ENCODE measurements around the gene MICALL1.
"Not testable (repeated sequence)": the region's sequence is repeated elsewhere in the genome, so short reads cannot be mapped to it uniquely, and the experiment has no call there.

The MICALL1 gene

DNA sequence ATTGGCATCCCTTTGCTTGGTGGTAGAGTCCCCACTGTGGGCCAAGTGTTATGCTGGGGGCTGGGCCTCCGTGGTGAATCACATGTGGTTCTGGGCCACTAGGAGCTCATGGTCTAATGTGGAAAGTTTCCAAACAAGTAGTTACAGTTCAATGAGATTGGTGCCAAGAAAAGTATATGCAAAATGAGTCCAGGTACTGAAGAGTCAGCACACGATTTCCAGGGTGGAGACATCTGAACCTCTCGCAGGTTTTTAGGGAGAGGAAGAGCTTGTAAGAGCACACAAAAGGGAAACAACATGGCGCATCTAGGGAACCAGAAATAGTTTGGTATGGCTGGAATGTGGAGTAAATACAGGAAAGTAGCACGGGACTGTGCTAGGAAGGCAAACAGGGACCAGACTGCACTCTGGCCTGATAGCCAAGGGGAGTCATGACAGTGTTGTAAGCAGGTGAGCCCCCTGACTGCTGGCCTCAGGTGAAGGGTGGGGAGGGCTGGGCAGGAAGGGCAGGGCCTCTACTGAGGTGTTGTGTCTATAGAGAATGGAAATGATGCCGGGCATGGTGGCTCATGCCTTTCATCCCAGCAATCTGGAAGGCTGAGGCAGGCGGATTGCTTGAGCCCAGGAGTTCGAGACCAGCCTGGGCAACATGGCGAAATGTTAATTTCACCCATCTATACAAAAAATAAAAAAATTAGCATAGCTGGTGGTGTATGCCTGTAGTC lies 60.0 kb downstream of the MICALL1 start:
- no peak for DNase-seq

DNA sequence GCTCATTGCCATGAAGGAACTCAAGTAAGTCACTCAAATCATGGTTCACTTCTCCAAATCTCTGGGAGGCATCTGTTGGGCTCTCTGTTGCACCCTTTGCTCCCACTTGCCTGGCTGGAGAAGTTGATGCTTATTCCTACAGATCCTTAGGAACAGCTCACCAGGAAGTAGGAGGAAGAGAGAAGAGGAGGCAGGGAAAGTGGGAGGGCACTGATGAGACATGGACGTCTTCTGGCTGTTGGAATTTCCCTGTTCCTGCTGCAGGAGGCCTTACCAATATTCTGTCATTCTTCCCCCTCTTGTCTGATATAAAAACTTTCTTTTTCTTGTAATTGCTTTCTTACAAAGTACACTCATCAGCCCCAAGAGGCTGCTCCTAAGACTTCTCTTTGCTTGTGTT lies 61.0 kb downstream of the MICALL1 start:
- DNase-seq = no peak

DNA sequence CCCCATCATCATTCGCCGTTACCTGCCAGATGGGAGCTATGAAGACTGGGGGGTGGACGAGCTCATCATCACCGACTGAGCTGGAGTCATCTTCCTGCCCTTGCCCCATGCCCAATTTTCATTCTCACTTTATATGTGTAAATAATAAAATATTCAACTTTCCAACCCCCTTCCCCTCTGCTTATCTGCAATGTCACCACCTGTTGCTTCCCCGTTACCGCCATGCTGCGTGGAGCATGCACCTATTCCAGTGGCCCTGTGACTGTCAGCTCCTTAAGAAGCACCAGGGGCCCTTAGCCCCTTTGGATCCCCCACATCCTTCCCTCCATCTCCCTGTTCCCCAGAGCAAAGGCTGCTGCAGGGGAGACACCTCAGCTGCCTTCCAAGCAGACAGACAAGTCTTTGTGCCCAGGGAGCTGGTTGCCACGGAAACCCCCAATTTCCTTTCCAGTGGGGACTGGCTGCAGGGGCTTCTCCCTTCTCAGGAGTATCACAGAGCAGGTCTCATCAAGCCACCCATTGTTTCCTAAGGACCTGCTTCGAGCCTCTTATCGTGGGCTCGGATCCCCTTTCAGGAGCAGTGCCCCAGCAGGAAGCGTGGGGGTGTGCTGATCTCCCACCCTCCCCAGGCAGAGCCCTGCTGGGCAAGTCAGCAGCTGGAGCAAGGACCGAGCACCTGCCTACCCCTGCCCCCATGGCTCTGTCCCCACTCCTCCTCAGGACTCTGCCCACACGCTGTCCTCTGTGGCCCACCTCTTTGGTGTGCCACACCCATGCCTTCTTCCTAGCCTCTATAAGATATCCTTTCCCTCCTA lies 61.7 kb downstream of the MICALL1 start:
- no peak for DNase-seq

DNA sequence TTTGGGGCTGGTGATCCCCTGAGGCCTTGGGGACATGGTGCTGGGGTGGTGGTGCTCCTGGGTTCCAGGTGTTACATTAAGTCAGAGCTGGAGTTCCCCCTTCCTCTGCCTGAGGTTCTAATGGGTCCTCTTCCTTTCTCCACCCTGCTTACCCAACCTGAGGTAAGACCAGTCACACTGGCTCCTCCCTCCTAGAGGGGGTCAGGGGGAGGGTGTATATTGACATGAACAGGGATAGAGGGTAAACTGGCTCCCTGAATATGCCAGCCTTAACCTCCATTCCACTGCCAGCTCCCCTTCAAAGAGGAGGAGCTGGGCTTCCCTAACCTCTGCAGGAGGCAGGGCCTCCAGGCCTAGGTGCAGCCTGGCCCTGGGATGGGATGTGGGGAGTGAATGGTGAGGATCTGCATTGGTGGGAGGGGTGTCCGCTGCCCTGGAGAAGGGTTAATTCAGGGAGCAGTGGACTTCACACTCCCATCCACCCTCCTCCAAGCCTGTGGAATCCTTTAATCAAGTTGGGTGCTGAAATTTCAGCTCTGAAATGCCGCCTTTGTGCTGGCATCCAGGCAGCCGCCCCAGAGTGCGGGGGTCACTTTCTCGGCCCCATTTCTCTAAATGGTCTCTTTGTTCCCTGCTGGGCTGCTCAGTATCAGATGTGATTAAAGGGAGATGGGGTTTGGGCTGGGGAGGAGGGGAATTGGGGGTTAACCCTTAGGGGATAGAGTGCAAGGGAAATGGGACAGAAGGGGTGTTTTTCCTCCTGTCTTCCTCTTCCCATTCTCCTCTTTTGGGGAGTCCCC lies 62.6 kb downstream of the MICALL1 start:
- no peak for DNase-seq

DNA sequence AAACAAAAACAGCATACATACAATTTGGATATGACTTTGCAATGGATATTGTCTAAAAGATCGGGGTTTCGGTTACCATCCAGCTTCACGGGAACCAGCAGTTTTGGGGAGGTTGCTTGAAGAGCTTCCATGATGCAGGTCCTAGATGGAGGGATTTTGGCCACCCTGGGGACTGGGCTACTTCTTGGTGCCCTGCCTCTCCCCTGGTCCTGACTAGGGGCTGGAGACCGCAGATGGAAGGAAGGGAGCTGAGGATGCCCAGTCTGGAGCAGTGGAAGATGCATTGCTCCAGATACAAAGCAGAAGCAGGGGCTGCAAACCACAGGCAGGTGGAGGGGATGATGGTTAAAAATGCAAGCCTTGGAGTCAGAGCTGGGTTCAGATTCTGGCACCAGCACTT lies 64.8 kb downstream of the MICALL1 start:
- no peak for DNase-seq

DNA sequence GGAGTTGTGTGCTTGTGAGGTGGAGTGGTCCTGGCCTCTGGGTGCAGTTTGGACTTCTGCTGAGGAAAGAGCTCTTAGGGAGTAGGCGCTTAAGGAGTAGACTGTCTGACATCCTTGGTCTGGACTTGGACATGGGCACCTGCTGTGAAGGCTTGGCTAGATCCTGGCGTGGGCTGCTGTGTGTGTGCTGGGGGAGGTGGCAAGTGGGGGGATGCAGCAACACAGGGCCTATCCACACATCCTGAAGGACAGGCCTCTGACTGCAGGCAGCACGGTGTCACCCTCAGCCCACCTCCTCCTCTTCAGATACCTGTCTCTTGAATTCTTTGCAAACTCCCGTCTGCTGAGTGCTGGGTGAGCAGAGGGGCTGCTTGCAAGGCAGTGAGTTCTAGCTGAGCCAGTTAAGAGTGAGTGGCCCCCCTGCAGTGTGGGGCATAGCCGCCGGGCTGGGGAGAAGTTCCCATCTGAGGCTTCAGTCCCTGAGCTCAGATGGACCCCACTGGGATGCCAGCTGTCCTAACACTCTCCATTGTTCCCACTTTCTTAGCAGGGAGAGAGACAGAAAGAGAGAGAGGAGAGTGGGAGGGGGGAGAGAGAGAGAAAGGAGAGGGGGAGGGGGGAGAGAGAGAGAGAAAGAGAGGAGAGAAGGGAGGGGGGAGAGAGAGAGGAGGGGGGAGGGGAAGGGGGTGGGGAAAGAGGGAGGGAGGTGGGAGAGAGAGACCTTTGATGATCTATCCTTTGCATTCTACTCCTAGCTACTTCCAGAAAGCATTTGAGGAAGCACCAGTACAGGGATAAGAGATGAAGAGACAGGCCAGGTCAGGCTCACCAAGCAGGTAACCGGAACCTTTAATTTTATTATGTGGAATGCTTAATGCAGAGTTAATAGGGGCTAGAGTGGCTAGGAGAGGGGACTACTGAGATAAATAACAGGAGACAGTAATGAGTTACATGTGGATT lies 65.7 kb downstream of the MICALL1 start:
- no peak for DNase-seq

DNA sequence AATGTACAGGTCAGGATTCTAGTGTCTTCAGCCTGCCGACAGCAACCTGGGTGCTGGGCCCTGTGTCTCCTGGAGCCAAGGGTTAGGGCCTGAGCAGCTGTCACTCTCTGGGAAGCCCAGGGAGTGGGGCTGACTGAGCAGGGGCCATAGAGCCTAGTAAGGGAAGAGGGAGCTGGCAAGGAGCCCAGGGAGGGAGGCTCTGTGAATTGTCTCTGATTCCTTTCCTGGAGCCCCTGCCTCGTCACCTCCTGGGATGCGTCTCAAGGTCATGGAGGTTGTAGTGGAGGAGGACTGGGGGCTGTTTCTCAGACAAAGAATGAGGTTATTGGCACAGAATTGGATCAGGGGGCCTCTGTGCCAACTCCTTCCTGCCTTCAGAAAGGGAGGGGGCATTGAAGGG lies 66.4 kb downstream of the MICALL1 start:
- DNase-seq = peak; percentile 51

DNA sequence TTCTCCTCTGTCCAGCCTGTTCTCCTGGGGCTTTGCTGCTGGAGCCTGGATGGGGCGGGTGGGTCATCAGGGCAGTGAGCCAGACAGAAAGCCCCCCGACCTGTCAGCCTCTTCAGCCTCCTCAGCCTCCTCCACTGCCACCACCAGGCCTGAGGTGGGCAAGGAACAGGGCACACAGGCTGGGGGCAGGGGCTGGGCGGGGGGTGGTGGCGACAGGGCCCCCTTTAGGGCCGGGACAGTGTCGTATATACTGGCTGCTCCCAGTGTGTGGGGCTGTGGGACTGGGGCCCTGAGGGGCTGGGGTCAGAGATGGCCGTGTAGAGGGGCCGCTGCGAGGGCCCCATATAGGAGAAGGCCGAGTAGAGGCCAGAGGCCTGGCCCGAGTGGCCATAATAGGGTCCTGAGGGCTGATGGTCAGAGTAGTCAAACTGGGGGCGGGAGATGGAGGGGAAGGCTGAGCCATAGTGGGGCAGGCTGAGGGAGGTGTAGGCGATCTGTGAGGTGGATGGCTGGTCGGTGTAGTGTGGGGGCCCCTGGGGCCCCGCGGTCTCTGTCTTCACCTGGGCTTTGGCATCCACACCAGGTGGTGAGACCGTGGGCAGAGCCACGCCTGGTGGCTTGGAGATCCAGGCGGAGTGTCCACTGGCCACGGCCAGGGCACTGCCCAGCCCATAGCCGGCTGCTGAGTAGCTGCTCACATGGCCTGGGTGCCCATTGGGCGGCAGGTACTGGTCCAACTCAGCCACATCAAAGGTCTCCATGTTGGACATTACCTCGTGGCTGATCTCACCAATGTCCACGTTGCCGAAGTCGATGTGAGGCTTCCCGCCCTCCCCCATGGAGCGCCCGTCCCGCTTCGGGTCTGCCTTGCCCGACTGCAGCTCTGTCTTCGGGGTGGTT lies 67.4 kb downstream of the MICALL1 start:
- DNase-seq = no peak

DNA sequence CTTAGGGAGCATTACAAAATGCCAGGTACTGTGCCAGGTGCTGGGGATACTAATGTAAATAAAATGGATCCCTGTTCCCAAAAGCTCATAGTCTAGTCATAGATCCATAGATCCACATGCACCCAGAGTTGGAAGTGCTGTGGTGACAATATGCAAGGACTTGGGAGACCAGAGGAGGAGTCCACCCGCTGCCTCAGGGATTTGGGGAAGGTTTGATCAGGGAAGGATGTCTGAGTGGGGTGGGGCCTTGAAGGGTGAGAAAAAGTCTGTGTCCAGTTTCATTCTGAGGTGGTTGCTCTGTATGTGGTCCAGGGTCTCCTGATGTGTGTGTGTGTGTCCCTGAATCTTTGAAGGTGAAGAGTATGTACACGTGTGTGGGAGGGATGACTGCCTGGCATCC lies 69.1 kb downstream of the MICALL1 start:
- DNase-seq = no peak

DNA sequence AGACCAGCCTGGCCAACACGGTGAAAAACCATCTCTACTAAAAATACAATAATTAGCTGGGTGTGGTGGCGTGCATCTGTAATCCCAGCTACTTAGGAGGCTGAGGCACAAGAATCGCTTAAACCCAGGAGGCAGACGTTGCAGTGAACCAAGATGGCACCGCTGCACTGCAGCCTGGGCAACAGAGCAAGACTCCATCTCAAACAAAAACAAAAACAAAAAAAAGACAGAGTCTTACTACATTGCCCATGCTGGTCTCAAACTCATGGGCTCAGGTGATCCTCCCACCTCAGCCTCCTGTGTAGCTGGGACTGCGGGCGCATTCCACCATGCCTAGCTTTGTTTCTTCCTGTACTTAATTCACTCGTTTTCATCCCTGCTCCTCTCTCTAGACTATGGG lies 69.9 kb downstream of the MICALL1 start:
- not testable (repeated sequence) for DNase-seq

DNA sequence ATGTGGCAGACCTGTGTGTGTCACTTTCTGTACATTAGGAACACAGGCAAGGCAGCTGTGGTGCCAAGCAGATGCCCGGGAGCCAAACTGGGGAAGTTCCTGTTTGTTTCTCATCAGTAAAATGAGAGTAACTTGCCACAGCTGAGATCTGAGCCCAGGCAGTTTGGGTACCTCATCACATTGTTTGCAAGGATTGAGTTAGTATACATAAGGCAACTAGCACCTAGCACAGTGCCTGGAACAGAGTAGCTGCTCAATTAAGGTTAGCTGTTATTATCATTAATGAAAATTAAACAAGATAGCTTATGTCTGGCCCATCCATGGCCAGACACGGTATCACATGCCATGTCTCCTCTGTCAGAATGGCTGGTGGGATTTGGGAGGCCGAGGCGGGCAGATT lies 70.5 kb downstream of the MICALL1 start:
- DNase-seq = no peak

DNA sequence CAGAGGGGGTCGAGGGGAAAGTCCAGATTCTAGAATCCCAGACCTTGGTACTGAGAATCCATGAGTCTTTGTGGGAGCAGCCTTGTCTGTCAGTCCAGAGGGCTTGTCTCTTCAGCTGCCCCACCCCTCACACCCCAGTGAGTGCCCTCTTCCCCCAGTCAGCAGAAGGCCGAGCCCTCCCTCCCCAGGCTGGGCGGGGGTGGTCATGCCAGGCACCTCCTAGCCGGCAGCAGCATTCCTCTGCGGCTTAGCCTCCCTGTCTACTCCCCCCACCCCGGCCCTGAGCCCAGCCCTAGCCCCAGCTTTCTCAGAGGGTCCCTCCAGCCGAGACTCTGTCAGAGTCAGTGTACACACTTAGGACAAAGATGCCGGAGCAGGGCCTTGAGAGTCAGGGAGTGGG lies 73.7 kb downstream of the MICALL1 start:
- no peak for DNase-seq

DNA sequence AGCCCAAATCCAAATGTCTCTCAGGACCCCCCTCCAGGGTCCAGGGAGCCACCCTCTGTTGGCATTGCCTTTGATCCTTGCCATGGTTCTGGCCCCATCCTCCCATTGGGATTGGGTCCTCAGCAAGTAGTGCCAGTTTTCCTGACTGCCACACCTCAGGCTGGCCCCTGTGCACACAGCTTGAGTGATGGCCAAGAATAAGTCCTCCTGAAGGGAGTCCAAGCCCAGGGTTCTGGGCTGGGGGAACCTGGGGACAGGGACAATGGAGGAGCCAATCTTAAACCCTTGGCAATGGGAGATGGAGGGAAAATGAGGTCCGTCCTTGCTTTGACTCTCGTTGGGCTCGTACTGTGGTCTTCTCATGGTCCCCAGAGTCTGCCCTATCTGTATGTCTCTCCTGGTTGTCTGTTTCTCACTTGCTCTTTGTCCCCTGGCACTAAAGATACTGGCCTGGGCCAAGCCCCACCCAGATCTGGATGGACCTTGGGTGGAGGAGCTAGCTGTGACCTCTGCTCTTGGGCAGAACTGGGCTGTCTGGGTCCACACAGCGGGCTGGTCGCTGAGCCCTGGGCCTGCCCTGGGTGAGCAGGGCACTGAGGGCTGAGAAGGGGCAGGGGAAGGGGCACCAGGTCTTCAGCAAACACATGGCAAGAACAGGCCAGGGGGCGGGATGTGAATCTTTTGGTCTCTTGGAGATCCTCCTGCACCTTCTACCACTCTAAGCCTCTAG lies 75.3 kb downstream of the MICALL1 start:
- DNase-seq = no peak

DNA sequence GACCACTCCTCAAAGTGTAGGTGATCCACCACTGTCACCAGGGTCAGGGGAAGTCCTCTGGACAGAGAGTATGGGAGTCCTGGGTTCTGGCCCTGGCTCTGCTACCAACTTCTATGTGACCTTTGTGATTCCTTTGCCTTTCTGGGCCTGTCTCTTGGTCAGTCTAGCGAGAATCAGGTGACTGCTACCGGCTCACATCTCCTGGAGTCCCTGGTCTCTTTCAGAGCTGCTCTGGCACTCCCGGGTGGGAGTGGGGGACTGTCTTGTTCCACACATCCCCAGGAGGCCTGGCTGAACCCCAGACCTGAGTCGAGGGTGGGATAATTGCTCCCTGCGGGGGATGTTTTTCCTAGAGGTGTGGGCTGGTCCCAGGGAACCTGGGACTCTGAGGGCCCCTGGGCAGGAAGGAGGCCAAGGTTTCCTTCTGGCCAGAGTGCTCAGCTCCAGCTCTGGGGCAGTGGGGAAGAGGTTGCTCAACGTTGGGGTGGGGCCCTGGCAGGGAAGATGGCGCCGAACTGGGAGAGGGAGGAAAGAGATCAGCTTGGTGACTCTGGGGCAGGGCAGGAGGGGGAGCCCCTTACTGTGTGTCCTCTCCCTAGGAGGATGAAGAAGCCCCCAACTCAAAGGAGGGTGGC lies 76.2 kb downstream of the MICALL1 start:
- no peak for DNase-seq

DNA sequence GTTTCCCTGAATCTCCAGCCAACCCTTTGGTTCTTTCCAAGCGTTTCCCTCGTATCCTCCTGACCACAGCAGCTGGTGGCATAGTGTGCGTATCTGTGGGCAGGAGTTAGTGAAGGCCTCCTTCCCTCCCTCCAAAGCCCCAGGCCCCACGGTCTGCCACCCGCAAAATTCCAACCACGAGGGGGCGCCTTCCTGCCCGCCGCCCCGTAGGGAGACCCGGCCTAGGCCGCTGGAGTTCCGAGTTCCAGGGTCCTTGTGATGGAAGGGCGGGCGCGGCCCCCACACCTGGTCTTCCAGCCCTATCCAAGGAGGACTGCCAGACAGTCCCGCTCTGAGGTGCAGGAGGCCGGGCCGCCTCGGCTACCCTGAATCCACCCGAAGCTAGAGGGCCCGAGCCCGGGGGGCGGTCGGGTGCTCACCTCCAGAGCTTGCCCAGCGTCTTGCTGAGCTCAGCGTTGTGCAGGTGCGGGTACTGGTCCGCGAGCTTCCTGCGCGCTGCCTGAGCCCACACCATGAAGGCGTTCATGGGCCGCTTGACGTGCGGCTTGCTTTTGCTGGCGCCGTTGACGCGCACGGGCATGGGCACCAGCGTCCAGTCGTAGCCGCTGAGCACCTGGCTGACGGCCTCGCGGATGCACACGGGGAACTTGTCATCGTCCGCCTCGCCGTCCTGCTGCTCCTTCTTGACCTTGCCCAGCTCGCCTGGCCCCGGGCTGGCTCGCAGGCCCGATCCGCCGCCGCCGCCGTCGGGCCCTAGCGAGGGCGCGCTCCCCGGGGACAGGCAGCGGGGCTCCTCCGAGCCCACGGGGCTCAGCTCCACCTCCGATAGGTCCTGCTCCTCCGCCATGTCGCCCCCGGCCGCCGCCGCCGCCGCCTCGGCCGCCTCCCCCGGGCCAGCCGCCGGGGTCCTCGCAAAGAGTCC lies 77.1 kb downstream of the MICALL1 start:
- DNase-seq = no peak

DNA sequence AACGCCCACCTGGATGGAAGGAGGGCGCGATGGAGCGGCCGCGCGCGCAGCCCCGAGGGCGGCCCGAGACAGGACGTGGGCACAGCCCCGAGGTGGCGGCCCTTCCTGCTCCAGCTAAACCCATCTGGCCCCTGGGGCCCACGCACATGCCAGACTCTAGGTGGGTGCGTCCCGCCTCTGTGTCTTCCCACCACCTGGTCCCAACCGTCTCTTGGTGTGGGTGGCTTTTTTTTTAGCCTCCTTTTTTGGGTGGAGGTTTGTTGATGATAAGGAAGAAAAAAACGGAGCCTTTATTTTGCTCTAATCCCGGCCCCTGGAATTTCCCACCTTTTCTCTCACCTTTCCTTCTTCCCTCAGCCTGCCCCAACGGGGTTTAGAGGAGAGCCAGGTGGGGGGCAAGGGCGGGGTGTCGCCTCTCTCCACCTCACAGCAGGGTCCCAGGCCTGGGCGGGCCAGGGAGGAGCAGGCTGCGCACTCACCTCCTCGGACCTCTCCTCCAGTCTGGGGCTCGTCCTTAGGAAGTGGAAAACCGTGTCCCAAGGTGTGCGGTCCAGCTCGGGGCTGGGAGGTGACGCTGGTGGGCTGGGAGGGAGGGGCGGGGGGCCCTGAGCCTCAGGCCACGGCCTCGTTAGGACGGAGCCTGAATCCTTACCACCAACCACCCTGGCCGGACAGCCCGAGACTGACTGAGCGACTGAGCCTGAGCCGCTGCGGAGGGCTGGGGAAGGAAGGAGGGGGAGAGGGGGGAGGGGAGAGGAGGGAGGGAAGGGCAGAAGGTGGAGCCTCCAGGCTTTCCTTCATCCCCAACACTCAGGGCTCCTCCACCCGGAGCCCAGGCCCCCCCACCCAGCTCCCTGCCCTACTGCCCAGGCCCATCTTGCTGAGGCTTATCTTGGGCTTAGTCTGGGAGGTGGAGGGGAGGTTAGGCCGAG lies 78.0 kb downstream of the MICALL1 start, which contains the start of gene SOX10:
SOX10 (minus strand) TSS at position 696 of the 932 bp plus-strand sequence. CDS start 771 bp downstream, outside the sequence.
- DNase-seq = no peak

DNA sequence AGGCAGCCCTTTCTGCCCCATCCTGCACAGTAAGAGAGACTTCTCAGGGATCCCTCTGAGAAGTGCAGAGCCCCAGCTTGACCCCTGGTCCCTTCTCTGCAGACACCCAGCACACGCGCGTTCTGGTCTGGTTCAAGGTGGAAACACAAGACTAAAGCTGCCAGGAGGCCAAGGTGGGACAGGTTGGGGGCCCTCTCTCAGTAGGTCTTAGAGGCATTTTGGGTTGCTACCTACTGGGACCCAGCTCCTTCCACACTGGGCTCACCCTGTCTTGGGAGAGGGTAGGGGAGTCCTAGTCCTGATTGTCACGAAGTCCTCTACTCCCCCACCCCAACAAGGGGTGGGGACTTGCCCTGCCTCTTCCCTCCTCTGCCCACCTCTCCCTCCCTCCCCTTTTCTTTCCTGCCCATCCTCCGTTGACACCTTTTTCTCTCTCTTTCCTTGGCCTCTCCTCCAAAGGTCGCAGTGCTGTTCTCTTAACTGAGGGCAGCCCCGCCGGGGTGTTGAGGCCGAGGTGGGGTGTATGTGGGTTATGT lies 79.0 kb downstream of the MICALL1 start:
- DNase-seq = no peak

Data from femur (tissue), 1 donor.